ENCODE data around the gene NKAIN2. TPM values are rescaled to one million over a fixed set of nuclear protein-coding genes. Genes with fewer than 3 reads are reported as not detected.

Gene NKAIN2
- total RNA-seq, 1 donor from 2014 or later, result not detected

GRCh38 chr6:124078169-124078568 is 274.5 kb downstream of the NKAIN2 start:
- H3K9me3 ChIP-seq, result no peaks in the 10 kb centered on the region
- ATAC-seq (no peak), DNase-seq (no peak)
- no peak for TF ChIP-seq CTCF (IDR thresholded peaks at IDR 0.05)
- no peak overlapping the region for H3K27ac ChIP-seq
- no peaks in the 10 kb centered on the region for H3K4me1 ChIP-seq
- H3K4me3 ChIP-seq, result no peak overlapping the region
- H3K27me3 ChIP-seq, result no peaks in the 10 kb centered on the region
- intact Hi-C loops (cut with DNase I), result no loop called here
- no peaks in the 10 kb centered on the region for H3K36me3 ChIP-seq

GRCh38 chr6:124080483-124080882 is 276.8 kb downstream of the NKAIN2 start:
- DNase-seq (no peak), ATAC-seq (no peak)
- intact Hi-C loops (cut with DNase I), result no loop called here
- no peak overlapping the region for H3K4me3 ChIP-seq
- no peaks in the 10 kb centered on the region for H3K27me3 ChIP-seq
- H3K27ac ChIP-seq, result no peak overlapping the region
- H3K9me3 ChIP-seq, result no peaks in the 10 kb centered on the region
- H3K36me3 ChIP-seq, result no peaks in the 10 kb centered on the region
- no peak for TF ChIP-seq CTCF (IDR thresholded peaks at IDR 0.05)
- H3K4me1 ChIP-seq, result no peaks in the 10 kb centered on the region

GRCh38 chr6:124090491-124090890 is 286.8 kb downstream of the NKAIN2 start:
- H3K36me3 ChIP-seq, result no peaks in the 10 kb centered on the region
- H3K27me3 ChIP-seq, result no peaks in the 10 kb centered on the region
- TF ChIP-seq CTCF (IDR thresholded peaks at IDR 0.05), result no peak
- no peaks in the 10 kb centered on the region for H3K4me1 ChIP-seq
- ATAC-seq (no peak), DNase-seq (no peak)
- intact Hi-C loops (cut with DNase I), result no loop called here
- no peak overlapping the region for H3K4me3 ChIP-seq
- H3K27ac ChIP-seq, result no peak overlapping the region
- H3K9me3 ChIP-seq, result no peaks in the 10 kb centered on the region

- no peak for DNase-seq
- Histone ChIP-seq H3K4me1 (no peaks in the 10 kb centered on the region), H3K36me3 (no peaks in the 10 kb centered on the region), H3K4me3 (no peak overlapping the region), H3K27me3 (no peaks in the 10 kb centered on the region), H3K9me3 (no peaks in the 10 kb centered on the region), H3K27ac (no peak overlapping the region)
- intact Hi-C loops (cut with DNase I), result no loop called here
- no peak for TF ChIP-seq CTCF (IDR thresholded peaks at IDR 0.05)
- ATAC-seq, result no peak
These were observed 295.9 kb downstream of the NKAIN2 start for GRCh38 chr6:124099520-124099919.

GRCh38 chr6:124110514-124110913 is 306.8 kb downstream of the NKAIN2 start:
- intact Hi-C loops (cut with DNase I), result no loop called here
- no peak for TF ChIP-seq CTCF (IDR thresholded peaks at IDR 0.05)
- Histone ChIP-seq H3K27ac (no peak overlapping the region), H3K4me1 (no peaks in the 10 kb centered on the region), H3K4me3 (no peak overlapping the region), H3K36me3 (no peaks in the 10 kb centered on the region), H3K9me3 (no peaks in the 10 kb centered on the region), H3K27me3 (no peaks in the 10 kb centered on the region)
- DNase-seq (no peak), ATAC-seq (no peak)

GRCh38 chr6:124119596-124119995 is 315.9 kb downstream of the NKAIN2 start:
- Histone ChIP-seq H3K27ac (no peak overlapping the region), H3K4me3 (no peak overlapping the region), H3K36me3 (no peaks in the 10 kb centered on the region), H3K27me3 (no peaks in the 10 kb centered on the region), H3K4me1 (no peaks in the 10 kb centered on the region), H3K9me3 (no peaks in the 10 kb centered on the region)
- DNase-seq (no peak), ATAC-seq (no peak)
- intact Hi-C loops (cut with DNase I), result no loop called here
- no peak for TF ChIP-seq CTCF (IDR thresholded peaks at IDR 0.05)
